Spinal cord (tissue), 10 donors: ENCODE data around the gene EVI5. TPM values are rescaled to one million over a fixed set of nuclear protein-coding genes. Genes with fewer than 3 reads are reported as not detected.

Experiments
- DNase-seq, 6 donors: peaks; one replicate each; pipeline versions ENCODE4 v3.0.0 to v3.0.0-alpha.2; 2013 to 2015; ENCODE audit warnings: low spot score in 6 of 6, low read depth in 4 of 6
- H3K27ac ChIP-seq: one replicate; pipeline ENCODE4 v1.5.1; 2013; ENCODE audit warnings: low read depth, low read length, control low read depth
- H3K27me3 ChIP-seq: one replicate; pipeline ENCODE4 v1.6.1; 2013; ENCODE audit warnings: low read length; ENCODE audit not compliant: control insufficient read depth, insufficient read depth
- H3K36me3 ChIP-seq: one replicate; pipeline ENCODE4 v1.6.1; 2013; ENCODE audit warnings: low read length; ENCODE audit not compliant: control insufficient read depth, insufficient read depth
- H3K4me1 ChIP-seq: one replicate; pipeline ENCODE4 v1.6.1; 2013; ENCODE audit warnings: low read length; ENCODE audit not compliant: control insufficient read depth, insufficient read depth
- H3K4me3 ChIP-seq: one replicate; pipeline ENCODE4 v1.5.1; 2013; ENCODE audit warnings: low read depth, low read length, control low read depth
- H3K9me3 ChIP-seq: one replicate; pipeline ENCODE4 v1.6.1; 2013; ENCODE audit warnings: low read length; ENCODE audit not compliant: control insufficient read depth, insufficient read depth
- WGBS: methylation state at CpG from one replicate; pipeline ENCODE4 v1.1.5; 2013; ENCODE audit warnings: missing lambda C conversion rate; ENCODE audit not compliant: insufficient coverage; 5-methylcytosine and 5-hydroxymethylcytosine counted together
- polyA plus RNA-seq, 2 donors: library from polyadenylated mRNA; unstranded; fragments of 120-200 nt; gene quantifications; one replicate each; pipeline ENCODE4 v1.2.1, GENCODE V29; 2013; ENCODE audit not compliant: insufficient read length in 2 of 2
- total RNA-seq, 2 donors: library from RNA; depleted of rRNA in 1 of 2; stranded (reverse); fragments of 120-200 nt in 1 of 2; fragments of >200 nt in 1 of 2; gene quantifications; one replicate each; pipeline versions ENCODE4 v1.2.3 to v1.2.4, GENCODE V29; 2013 to 2014
- donor health status: healthy.

The EVI5 gene
- total and polyA plus RNA-seq, 4 donors: 18.9 to 80.5 (median 41.8) TPM

GRCh38 chr1:92575123-92575522 lies 209.8 kb downstream of the EVI5 start:
- no peaks in the 10 kb centered on the region for H3K9me3 ChIP-seq
- H3K4me3 ChIP-seq: no peak overlapping the region
- DNase-seq: no peak
- peaks cover 3% of the 10 kb centered on the region for H3K4me1 ChIP-seq
- no CpG with 5 or more reads among the region's 3 CpGs for WGBS
- no peaks in the 10 kb centered on the region for H3K27me3 ChIP-seq
- no peak overlapping the region for H3K27ac ChIP-seq
- H3K36me3 ChIP-seq: no peaks in the 10 kb centered on the region

- no peak overlapping the region for H3K4me3 ChIP-seq
- no peaks in the 10 kb centered on the region for H3K9me3 ChIP-seq
- no peak for DNase-seq
- WGBS: no CpG with 5 or more reads among the region's 2 CpGs
- peaks cover 3% of the 10 kb centered on the region for H3K4me1 ChIP-seq
- H3K27ac ChIP-seq: no peak overlapping the region
- no peaks in the 10 kb centered on the region for H3K36me3 ChIP-seq
- no peaks in the 10 kb centered on the region for H3K27me3 ChIP-seq
Measured at GRCh38 chr1:92572520-92572919, 212.4 kb downstream of the EVI5 start.

GRCh38 chr1:92571578-92571977 lies 213.3 kb downstream of the EVI5 start:
- DNase-seq: no peak
- WGBS: no CpG with 5 or more reads among the region's 2 CpGs
- Histone ChIP-seq H3K4me1 (no peaks in the 10 kb centered on the region), H3K27me3 (no peaks in the 10 kb centered on the region), H3K4me3 (no peak overlapping the region), H3K9me3 (no peaks in the 10 kb centered on the region), H3K27ac (no peak overlapping the region), H3K36me3 (no peaks in the 10 kb centered on the region)

DNA sequence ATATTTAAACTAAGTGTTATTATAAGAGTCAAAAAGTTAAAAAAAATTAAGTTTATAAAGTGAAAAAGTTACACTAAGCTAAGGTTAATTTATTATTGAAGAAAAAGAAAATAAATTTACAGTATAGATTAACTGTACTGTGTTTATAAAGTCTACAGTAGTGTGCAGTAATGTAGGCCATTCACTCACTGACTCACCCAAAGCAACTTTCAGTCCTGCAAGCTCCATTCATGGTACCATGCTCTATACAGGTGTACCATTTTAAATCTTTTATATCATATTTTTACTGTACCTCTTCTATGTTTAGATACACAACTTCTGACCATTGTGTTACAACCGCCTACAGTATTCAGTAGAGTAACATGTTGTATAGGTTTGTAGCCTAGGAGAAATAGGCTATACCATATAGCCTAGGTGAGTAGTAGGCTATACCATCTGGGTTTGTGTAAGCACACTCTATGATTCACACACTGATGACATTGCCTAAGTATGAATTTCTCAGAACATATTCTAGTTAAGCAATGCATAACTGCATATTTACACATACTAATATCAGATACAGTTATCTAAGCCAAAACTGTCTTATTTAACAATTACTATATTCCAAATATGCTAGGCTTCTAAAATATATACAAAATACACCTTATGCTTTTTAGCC lies 217.6 kb downstream of the EVI5 start:
- H3K36me3 ChIP-seq: no peaks in the 10 kb centered on the region
- H3K4me1 ChIP-seq: no peaks in the 10 kb centered on the region
- no peaks in the 10 kb centered on the region for H3K27me3 ChIP-seq
- no peak overlapping the region for H3K4me3 ChIP-seq
- no peaks in the 10 kb centered on the region for H3K9me3 ChIP-seq
- no peak overlapping the region for H3K27ac ChIP-seq
- DNase-seq: no peak
- WGBS: no CpG with 5 or more reads among the region's 1 CpG

- no peak for DNase-seq
- no peaks in the 10 kb centered on the region for H3K4me1 ChIP-seq
- H3K27me3 ChIP-seq: no peaks in the 10 kb centered on the region
- H3K4me3 ChIP-seq: no peak overlapping the region
- H3K9me3 ChIP-seq: no peaks in the 10 kb centered on the region
- no peak overlapping the region for H3K27ac ChIP-seq
- WGBS: 79% methylated on average over 4 of the region's 6 CpGs
- no peaks in the 10 kb centered on the region for H3K36me3 ChIP-seq
Measured at GRCh38 chr1:92563457-92564216, 221.3 kb downstream of the EVI5 start.

DNA sequence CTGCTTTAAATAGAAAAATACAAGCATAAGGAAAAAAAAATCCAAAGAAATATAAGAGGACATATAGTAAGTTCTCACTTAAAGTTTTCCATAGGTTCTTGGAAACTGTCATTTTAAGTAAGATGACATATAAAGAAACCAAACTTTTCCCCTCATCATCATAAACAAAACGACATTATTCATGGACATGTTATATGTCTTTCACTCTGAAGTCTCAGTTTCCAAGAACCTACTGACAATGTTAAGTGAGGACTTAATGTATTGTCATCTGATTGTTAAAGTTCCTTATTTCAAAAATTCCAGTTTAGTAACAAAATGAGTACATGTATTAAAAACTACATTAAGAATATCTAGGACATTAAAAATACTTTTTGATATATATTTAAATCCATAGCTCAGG lies 228.6 kb downstream of the EVI5 start:
- H3K27me3 ChIP-seq: no peaks in the 10 kb centered on the region
- H3K4me3 ChIP-seq: no peak overlapping the region
- H3K4me1 ChIP-seq: no peaks in the 10 kb centered on the region
- WGBS: no CpG with 5 or more reads among the region's 1 CpG
- no peak for DNase-seq
- H3K27ac ChIP-seq: no peak overlapping the region
- no peaks in the 10 kb centered on the region for H3K36me3 ChIP-seq
- H3K9me3 ChIP-seq: no peaks in the 10 kb centered on the region

GRCh38 chr1:92554216-92554615 lies 230.7 kb downstream of the EVI5 start:
- Histone ChIP-seq H3K4me1 (no peaks in the 10 kb centered on the region), H3K36me3 (no peaks in the 10 kb centered on the region), H3K27ac (no peak overlapping the region), H3K9me3 (no peaks in the 10 kb centered on the region), H3K4me3 (no peak overlapping the region), H3K27me3 (no peaks in the 10 kb centered on the region)
- WGBS: no CpG with 5 or more reads among the region's 3 CpGs
- DNase-seq: no peak

GRCh38 chr1:92551916-92552315 lies 233.0 kb downstream of the EVI5 start:
- WGBS: 60% methylated on average over 1 of the region's 1 CpG
- peak in 4 of 6 donors; percentile 7 to 74 (median 14) for DNase-seq
- no peak overlapping the region for H3K27ac ChIP-seq
- no peaks in the 10 kb centered on the region for H3K9me3 ChIP-seq
- H3K4me3 ChIP-seq: no peak overlapping the region
- no peaks in the 10 kb centered on the region for H3K27me3 ChIP-seq
- H3K36me3 ChIP-seq: no peaks in the 10 kb centered on the region
- no peaks in the 10 kb centered on the region for H3K4me1 ChIP-seq

DNA sequence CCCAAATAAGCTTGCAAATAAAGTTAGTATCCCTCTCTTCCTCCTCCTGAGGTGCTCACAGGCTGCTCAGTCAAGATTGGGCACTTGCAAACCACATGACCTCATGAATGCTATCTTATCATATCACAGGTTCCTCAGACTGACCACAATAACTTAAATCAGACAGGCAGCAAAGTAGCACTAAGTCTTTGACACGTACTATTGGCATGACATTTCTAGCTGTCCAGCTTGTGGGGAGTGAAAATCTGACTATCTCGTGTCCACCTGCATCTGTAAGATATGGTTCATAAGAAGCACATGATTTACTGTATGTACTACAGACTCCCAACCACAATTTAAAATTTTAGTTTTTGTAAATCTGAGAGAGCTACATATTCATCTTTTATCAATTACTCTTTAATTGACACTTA lies 240.1 kb downstream of the EVI5 start:
- no peak for DNase-seq
- no peaks in the 10 kb centered on the region for H3K36me3 ChIP-seq
- H3K4me3 ChIP-seq: no peak overlapping the region
- H3K9me3 ChIP-seq: peaks cover 1% of the 10 kb centered on the region
- H3K27ac ChIP-seq: no peak overlapping the region
- no peaks in the 10 kb centered on the region for H3K27me3 ChIP-seq
- H3K4me1 ChIP-seq: no peaks in the 10 kb centered on the region
- WGBS: no CpG with 5 or more reads among the region's 2 CpGs
